NB4 (cell line): Measurements from ENCODE around the gene FTO.

ENCODE experiments used
- CTCF ChIP-seq: IDR thresholded peaks from one replicate; pipeline ENCODE4 v1.5.1; 2012; ENCODE audit warnings: low read depth, low read length
- MAX ChIP-seq: IDR thresholded peaks from 2 replicates; pipeline ENCODE4 v1.6.1; 2011; ENCODE audit warnings: low read depth, low read length
- MYC ChIP-seq: IDR thresholded peaks from 2 replicates; pipeline ENCODE4 v1.6.1; 2011; ENCODE audit warnings: low read depth, low read length
- POLR2A ChIP-seq: IDR thresholded peaks from 2 replicates; pipeline ENCODE4 v1.6.1; 2011; ENCODE audit warnings: mild to moderate bottlenecking; ENCODE audit not compliant: insufficient read length; ENCODE audit errors: extremely low read depth

GRCh38 chr16:54175169-54175551 is 471.2 kb downstream of the FTO start:
- no peak for TF ChIP-seq POLR2A
- no peak for TF ChIP-seq CTCF
- no peak for TF ChIP-seq MYC
- TF ChIP-seq MAX: no peak
